ENCODE measurements around the gene DHPS. TPM values are rescaled to one million over a fixed set of nuclear protein-coding genes. Genes with fewer than 3 reads are reported as not detected.

The DHPS gene
- total RNA-seq, 1 experiment from 2014 or later = 105 TPM

DNA sequence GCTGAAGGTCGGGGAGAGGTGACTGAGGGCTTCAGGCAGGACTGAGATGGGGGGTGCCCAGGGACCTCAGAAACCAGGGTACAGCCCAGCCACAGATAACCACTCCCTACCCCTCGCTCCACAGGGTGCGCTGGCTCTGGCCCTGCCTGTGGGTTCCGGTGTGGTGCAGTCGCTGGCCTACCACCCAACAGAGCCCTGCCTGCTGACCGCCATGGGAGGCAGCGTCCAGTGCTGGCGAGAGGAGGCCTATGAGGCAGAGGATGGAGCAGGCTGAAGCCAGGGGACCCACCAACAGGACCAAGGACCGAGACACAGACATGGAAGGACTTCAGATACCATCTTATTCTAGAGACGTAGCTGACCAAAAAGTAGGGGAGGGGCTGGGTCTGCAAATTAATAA, 6.3 kb downstream of the DHPS start:
- no peak for DNase-seq (ENCODE audit: low read depth)

DNA sequence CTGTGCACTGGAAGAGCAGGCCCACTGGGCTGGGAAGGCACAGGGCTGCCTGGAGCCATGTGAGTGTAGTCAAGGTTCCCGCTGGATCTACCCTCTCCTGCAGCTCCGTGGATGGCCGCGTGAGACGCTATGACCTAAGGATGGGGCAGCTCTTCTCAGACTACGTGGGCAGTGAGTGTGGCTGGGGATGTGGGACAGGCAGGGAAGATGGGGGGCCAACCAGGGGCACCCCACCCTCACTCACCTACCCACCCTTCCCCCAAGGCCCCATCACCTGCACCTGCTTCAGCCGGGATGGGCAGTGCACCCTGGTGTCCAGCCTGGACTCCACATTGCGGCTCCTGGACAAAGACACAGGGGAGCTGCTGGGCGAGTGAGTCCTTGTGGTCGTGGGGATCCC, 8.9 kb downstream of the DHPS start:
- no peak for DNase-seq (ENCODE audit: low read depth)

DNA sequence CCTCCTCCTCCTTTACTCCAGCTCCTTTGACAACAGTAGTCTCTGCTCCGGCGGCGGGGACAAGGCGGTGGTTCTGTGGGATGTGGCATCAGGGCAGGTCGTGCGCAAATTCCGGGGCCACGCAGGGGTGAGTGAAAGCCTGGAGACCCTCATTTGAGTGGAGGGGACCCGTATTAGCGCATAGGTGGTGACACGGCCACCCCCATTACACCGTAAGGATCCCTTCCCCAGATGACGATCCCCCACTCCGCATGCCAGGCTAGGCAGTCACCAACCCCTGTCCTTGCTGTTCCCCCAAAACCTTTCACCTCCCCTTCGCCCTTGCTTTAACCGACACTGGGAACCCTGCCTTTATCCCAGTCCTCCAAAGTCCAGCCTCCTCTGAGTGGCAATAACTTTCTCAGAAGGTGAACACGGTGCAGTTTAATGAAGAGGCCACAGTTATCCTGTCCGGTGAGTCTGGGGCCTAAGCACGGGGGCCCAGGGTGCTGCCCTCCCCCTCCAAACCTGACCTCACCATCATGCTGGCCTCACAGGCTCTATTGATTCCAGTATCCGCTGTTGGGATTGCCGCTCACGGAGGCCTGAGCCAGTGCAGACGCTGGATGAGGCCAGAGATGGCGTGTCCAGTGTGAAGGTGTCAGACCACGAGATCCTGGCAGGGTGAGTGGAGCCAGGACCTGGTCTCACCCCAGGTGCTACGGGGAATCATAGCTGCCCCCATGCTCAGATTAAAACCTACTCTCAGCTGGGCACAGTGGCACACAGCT, 11.3 kb downstream of the DHPS start:
- no peak for DNase-seq (ENCODE audit: low read depth)

DNA sequence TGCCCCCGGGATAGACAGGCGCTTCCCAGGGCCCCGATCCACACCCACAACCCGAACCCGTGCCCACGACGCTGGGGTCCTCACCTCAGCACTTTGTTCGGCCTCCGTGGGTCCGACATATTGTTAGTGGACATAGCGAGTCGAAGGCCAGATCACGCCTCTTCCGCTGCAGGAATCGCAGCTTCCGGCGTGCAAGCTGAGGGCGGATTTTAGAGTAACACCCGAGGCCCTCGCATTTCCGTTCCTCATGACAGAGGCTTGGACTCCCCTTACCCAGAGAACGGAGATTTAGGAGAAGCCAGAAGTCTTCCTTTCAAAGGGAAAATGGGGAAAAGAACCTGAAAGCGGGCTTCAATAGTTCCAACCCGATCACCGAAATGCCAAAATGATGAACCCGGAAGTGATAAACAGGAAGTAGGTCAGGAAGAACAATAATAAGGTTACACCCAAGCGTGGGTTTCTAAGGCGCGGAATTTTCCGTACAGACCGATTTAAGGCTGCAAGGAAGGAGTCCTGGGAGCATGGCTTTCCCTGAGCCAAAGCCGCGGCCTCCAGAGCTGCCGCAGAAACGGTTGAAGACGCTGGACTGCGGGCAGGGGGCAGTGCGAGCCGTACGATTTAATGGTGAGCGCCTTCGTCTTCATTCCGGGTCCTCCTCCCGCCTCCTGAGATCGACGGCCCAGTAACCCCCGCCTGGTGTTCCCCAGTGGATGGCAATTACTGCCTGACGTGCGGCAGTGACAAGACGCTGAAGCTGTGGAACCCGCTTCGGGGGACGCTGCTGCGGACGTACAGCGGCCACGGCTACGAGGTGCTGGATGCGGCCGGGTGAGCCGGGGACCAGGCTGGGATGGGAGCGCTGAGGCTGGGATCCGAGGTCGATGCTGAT, 12.2 kb downstream of the DHPS start:
- peak; percentile 84 for DNase-seq (ENCODE audit: low read depth)

DNA sequence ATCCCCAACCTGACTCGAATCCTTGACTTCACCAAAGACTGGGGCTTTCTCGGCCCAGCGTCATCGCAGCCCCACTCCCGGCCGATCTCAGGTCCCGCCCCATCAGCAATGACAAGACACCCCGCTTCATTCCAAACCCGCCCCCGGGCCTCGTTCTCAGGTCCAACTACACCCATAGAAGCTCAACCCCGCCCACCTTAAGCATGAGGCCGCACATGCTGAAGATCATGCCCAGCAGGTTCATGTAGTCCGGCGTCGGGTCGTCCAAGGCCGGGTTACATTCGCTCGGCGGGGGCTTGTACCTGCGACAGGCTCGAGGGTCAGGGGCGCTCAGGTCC, 12.8 kb downstream of the DHPS start:
- DNase-seq (ENCODE audit: low read depth) = peak; percentile 45

DNA sequence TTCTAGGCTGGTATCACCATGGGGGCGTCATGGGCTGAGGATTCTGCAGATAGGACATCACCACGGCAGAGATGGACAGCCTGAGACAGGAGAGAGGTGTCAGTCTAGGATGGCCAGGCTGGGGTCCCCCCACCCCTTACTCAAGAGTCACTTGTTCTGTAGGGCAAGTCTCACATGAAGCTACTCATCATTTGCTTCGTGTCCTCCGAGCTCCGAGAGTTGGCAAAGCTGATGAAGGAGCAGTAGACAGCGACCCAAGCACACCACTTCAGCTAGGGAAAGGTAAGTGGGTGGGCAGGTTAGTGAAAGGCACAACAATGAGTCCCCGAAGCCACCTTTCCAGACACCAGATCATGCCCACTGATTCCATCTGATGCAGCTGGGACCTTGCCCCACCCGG, 13.3 kb downstream of the DHPS start:
- no peak for DNase-seq (ENCODE audit: low read depth)

DNA sequence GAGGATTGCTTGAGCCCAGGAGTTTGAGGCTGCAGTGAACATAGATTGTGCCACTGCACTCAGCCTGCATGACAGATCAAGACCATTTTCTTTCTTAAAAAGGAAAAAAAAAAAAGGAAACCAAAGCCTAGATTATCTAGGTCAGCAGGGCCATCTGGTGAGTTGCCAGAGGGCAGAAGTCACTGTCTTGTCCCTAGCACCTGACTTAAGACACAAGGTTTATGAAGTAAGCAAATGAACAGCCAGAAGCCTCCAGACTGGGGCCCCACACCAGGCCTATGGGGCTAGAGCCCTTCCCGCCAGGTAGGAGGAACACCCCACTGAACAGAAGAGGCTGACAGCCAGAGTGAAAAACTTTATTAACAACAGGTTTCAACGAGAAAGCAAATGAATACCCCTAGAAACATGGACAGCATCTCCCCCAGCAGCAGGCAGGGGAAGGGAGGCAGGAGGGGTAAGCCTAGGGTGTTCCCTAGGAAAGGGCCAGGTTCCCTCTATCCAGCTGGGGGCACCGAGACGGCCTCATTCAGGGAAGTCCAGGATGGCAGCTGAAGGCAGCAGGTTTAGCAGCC, 13.9 kb downstream of the DHPS start:
- DNase-seq (ENCODE audit: low read depth) = no peak

DNA sequence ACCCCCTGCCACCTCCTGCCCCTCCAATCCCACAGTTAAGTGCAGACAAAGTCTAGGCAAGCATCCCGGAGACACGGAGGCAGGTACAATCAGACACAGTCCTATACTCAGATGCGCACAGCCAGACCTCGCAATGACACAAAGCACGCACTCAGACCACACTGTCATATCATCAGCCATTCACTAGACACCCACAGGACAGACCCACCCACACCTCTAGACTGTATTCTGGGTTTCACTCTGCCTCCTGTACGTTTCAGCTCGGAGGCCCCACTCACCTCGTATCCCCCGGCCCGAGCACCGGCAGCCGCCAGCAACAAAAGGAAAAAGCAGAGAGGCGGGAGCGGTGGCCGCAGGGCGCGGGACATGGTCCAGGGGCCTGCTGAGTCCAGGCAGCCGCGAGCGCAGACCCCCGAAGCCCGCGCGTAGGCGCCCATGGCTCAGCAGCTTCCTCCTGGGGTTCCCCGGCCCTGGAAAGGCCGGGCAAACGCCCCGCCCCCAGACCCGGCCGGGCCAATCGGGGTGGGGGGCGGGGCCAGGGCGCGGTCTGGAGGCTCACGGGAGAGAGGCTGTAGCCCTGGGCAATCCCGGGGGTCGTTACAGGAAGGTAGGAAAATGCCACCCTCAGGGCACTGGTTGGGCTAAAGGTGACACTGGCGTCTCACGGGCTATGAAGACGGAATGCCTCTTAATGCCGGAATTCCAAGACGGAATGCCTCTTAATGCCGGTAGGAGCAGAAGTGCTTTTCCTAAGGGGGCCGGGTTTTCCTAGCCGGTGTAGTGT, 15.2 kb downstream of the DHPS start, which contains the start of the genes MAN2B1 and WDR83:
Gene MAN2B1, minus strand, starts transcription at position 478 of the 784 bp plus-strand sequence. Its CDS starts 41 bp downstream, at position 437.
Gene WDR83, plus strand, starts transcription at position 543 of the 784 bp plus-strand sequence. CDS start 2,984 bp downstream, outside the sequence.
- peak; percentile 84 for DNase-seq (ENCODE audit: low read depth)

DNA sequence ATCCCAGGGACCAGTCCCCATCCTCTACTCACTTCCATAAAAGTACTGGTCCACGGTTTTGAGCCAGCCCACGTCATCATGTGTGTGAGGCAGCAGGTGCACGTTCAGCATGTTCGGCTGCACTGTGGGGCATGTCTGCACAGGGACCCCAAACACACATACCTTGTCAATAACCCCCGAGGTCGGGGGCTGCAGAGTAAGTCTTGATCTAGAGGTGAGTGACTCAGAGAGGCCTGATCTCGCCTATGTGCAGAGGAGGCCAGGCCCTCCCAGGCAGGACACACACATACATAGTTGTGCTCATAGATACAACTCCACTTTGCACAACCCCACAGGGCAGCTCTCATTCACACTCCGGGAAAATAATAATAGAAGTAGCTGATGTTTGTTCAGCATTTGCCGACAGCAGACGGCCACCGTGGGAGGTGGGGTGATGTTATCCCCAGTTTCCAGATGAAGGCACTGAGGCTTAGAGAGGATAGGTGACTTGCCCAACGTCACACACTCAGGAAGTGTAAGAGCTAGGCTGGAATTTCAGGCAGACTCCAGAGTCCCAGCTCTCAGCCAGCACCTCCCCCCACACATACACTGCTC, 15.9 kb downstream of the DHPS start:
- no peak for DNase-seq (ENCODE audit: low read depth)

DNA sequence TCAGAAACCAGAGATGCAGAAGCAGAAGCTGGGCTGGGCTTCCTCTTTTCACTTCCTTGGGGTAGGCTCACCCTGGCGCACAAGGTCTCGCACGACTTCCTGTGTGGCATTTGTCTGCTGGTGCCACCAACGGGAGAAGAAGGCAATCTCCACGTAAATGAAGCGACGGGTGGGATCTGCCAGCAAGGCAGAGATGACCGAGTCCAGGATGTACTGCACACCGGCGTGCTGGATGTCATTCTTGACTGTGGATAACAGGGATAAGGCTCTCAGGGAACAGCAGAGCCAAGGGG, 16.5 kb downstream of the DHPS start:
- no peak for DNase-seq (ENCODE audit: low read depth)

DNA sequence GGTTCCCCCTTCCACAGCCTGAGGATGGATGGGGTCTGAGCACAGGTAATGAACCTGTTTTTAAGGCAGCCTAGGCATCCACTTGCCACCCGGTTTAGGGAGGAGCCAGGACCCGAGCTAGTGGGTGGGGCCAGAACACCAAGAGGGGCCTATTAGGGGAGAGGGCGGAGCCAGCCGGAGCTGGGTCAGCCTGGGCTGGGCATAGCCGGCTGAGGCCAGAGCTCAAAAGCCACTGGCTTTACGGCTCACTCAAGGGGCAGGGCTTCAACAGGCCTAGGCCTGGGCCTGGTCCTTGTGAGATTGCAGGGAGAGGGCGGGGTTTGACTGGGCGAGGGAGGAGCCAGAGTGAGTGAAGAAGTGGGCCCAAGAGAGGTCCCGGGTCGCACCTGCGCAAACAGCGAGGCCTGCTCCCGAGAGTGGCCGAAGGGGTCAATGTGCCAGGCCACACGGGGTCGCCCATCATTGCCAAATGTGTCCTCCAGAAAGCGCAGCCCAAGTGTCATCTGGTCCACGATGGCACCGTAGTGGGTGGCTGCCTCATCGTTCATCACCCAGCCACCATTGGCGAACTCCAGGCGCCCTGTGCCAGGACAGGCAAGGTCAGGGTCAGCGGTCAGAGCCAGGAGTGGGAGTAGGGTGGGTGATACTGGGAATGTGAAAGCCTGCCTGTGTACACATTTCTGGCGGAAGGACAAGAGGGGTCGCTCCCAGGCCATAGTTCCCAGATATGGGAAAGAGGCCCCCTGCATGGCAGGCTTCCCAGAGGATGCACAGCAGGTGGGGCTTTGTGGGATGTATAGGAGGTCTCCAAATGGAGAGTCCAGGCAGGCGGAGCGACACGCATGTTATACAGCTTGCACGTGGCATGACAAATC, 17.0 kb downstream of the DHPS start:
- no peak for DNase-seq (ENCODE audit: low read depth)

DNA sequence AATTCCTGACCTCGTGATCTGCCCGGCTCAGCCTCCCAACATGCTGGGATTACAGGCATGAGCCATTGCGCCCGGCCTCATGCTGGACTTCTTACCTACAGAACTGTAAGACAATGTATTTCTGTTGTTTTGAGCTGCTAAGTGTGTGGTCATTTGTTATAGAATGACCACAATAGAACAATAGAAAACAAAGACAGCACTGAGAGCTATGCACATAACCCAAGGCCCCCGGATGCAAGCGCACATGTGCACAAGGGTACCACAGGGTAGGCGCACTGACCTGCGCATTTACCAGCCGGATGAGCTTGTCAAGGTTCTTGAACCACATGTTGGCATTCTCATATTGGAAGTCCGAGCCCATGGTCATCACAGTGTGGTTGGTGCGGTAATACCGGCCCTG, 20.7 kb downstream of the DHPS start:
- no peak for DNase-seq (ENCODE audit: low read depth)

DNA sequence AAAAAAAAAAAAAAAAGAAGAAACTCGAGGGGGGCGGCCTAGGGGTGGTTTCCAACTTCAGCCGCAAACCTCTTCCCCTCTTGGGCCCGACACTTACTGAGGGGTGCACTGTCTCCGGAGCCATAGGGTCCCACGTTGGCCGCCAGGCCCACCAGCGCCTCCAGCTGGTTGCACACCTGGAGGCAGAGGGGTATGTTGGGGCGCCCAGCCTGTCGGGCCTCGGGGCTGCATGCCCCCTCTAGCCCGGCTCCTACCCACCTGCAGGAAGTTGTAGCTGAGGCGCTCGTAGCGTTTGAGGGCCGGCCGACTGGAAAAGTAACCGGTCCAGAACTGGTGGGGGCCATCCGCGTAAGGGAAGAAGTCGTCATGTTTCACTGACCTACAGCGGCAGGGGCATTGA, 23.7 kb downstream of the DHPS start:
- DNase-seq (ENCODE audit: low read depth) = no peak

DNA sequence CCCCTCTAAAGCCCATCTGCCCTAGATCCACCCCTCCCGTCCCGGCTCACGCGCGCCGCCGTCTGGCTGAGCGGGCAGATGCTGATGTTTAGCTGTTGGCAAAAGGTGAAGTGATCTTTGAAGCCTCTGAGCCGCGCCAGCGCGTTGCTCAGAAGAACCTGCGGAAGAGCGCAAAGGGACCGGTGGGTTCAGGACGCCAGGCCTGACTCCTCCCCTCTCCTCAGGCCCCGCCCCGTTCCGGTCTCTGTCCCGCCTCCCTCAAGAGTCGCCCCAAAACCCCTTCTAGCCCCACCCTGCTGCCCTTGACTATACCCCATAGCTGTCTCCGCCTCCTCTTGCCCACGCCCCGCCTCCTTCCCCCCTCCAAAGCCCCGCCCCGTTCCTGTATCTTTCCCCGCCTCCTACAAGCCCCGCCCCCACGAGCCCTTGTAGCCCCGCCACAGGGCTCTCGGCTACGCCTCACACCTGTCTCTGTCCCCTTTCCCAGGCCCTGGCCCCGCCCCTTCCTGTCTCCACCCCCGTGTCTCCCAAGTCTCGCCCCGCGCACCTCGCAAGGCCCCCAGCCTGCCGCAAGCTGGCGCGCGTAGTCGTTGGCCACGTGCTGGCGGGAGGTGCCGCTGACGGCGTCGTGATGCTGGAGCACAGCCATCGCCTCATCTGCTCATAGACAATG, 24.6 kb downstream of the DHPS start:
- no peak for DNase-seq (ENCODE audit: low read depth)

DNA sequence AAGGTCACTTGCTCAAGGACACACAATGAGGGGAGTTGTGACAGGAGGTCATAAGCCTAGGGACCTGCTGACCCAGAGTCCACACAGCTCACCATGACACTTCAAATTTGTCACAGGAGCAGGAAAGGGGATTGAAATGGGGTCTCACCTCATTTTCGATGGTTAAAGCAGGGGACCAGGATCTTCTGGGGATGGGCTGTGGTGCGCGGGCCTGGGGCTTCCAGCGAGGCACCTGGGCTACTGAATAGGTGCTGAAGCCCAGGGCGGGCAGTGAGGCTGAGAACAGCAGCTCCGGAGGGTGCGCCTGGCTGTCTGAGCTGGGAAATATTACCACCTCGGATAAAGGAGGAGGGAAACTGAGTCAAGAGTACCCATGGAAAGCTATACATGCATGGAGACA, 26.1 kb downstream of the DHPS start:
- no peak for DNase-seq (ENCODE audit: low read depth)

DNA sequence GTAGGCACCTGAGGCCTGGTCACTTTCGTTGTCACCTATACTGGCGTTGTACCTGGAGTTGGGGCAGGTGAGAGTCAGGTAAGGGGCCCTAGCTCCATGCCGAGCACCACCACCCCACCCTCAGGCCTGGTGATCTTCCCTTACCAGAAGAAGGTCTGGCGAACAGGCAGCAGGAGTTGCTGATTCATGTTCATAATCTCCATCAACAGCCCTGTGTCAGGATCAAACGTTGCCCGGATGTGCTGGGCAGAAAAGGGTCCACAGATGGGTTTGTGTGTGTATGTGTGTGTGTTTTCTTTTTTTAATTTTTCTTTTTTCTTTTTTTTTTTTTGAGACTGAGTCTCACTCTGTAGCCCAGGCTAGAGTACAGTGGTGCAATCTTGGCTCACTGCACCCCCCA, 29.5 kb downstream of the DHPS start:
- DNase-seq (ENCODE audit: low read depth) = no peak

DNA sequence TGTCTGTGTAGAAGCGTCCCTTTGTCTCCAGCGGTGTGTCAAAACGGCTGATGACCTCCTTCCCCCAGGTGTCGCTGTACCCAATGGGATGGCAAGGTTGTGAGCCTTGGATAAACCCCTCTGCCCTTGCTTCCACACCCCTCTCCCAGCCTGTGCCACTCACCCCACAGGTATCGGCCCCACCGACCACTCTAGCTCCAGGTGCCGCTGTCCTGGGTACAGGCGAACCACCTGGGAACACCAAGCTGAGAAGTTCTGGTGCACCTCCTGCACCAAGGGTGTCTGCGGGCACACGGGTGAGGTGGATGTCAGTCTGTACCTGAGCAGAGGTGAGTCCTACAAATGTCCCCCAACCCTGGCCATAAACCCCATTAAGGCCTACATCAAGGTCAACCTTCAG, 31.7 kb downstream of the DHPS start:
- no peak for DNase-seq (ENCODE audit: low read depth)

DNA sequence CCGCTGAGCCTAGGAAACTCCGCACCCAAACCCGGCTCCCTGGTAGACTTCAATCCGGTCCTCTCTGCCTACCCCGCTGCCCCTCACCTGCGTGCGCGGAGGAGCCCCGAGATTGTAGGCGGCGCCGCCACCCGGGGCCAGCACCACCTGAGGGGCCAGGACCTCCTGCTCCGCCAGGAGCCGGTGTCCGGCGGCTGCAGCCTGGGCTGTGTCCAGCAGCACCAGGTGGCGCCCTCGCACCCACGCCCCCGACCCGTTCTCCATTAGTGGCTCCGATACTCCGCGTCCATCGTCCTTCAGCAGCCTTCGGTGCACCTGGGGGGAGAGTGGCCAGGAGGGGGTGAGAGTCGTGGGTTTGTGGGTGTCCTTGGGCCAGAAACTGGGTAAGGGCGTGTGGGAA, 33.6 kb downstream of the DHPS start:
- DNase-seq (ENCODE audit: low read depth) = no peak

DNA sequence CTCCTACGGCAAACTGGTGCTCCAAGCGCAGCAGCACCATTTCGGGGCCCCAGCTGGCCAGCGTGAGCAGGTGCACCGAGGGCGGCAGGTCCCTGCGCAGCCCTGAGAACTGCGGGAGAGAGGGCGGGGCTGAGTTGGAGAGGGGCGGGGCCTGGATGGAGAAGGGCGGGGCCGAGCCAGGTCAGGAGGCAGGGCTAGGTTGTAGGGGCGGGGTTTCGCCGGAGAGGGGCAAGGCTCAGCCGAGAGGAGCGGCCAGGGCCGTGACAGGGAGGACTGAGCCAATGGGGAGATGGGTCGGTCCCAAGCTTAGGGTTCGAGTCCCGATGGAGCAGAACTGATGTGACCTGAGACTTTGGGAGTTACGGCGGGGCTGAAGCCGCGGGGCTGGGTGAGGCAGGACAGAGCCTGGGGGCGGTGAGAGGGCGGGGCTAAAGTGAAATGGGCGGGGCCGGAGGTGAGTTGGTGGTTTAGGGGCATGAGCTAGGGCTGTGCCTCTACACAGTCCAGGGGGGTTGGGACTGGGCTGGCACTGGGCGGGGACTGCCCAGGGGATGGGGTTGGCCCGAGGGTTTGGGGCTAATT, 34.1 kb downstream of the DHPS start:
- peak; percentile 49 for DNase-seq (ENCODE audit: low read depth)

DNA sequence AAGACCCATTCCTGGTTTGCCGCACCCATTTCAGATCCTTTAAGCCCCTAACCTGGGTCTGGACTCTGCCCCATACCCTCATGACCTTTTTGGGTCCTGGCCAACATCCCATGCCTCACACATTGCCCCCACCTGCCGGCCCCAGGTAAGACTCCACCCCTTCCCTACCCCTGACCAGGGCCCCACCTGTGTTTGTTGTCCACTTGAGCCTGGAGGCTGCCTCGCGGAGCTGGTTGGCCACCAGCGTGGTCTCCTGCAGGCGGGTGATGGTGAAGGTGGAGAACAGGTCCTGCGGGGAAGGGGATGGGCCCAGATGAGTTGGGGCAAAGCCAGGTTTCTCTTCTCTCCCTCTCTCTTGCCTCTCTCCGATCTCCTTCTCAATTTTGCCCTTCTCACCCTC, 34.6 kb downstream of the DHPS start:
- DNase-seq (ENCODE audit: low read depth) = no peak

All from Daoy (cell line).